ENCODE results near the gene NOP9.

The NOP9 gene

GRCh38 chr14:24263848-24264247 is 35.8 kb upstream of the NOP9 start:
- no peak for DNase-seq

DNA sequence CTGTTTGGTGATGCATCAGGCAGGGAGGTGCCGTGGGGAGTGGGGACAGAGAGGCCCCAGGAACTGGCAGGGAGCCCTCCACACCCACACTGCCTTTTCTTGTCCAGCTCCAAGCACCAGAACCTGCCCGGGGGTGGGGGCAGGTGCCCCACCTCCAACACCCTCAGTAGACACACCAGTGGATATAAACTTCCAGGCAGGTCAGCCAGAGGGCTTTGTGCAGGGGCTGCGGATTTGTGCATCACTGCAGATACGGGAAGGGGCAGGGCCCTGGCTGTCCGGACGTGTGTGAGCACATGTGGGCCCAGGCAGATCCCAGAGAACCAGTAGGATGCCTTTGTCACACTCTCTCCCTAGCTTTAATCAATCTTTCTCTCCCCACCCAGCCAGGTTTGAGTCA is 35.4 kb upstream of the NOP9 start:
- no peak for DNase-seq

GRCh38 chr14:24266344-24267244 is 33.1 kb upstream of the NOP9 start:
- DNase-seq = no peak

- no peak for DNase-seq
These were observed 32.1 kb upstream of the NOP9 start for GRCh38 chr14:24267516-24267915.

DNA sequence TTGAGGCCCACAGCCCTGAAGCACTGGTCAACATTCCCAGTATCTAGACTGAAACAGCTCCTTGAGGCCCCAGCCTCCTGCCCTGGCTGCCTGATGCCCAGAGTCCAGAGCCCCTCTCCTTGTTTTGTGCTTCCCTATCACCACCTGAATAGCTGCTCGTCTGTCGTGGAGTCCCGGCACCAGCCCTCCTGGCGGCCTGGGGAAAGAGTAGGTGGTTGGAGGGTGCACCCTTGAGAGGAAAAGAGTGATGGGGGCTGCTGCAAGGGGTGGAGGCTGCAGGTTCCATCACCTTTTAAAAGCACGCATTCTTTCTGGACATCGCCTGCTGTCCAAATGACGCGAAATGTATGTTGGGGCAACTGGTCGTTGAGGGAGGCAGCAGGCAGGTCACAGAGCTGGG is 31.4 kb upstream of the NOP9 start:
- DNase-seq = no peak

GRCh38 chr14:24269368-24269767 is 30.3 kb upstream of the NOP9 start:
- no peak for DNase-seq

- no peak for DNase-seq
These were observed 29.6 kb upstream of the NOP9 start for GRCh38 chr14:24269910-24270536.

GRCh38 chr14:24270537-24271133 is 29.0 kb upstream of the NOP9 start:
- no peak for DNase-seq

- DNase-seq = peak; percentile 77
These were observed 28.4 kb upstream of the NOP9 start, which contains the start of gene RABGGTA for GRCh38 chr14:24271134-24271833. Gene RABGGTA (minus strand): TSS chr14:24271597. CDS start chr14:24271115, 482 bp downstream.

DNA sequence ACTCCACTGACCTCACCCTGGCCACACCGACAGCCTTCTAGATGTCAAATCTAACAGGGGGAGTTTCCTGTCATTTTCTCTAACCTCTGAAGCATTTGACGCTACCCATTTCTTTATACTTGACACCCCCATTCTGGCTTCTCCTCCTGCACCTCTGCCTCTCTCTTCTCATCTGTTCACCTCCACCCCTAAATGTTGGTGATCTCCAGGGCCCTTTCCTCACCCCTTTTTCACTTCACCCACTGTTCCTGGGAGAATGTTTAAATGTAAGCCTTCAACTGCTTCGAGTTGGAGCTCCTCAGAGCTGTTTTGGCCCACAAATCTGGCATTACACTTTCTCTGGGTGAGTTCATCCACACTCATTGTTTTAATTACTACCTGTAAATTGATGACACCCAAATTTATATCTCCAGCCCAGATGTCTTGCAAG is 27.8 kb upstream of the NOP9 start:
- DNase-seq = no peak

DNA sequence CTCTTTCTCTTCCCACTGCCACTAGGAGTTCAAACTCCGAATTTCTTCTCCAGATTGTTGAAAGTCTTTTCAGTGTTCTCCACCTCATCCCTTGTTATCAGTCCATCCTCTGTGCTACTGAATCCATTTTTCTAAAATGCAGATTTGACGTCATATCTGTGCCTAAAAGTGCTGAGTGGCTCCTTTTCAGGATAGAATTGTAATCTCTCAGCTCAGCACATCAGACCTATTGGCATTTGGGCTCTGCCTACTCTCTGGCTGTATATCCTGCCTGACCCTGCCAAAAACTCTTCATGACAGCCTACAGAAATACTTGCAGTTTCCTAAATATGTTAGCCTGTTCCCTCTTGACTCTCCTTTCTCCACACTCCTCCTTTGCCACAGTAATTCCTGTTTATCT is 27.2 kb upstream of the NOP9 start:
- no peak for DNase-seq

- DNase-seq = no peak
These were observed 26.1 kb upstream of the NOP9 start for GRCh38 chr14:24273422-24273998.

DNA sequence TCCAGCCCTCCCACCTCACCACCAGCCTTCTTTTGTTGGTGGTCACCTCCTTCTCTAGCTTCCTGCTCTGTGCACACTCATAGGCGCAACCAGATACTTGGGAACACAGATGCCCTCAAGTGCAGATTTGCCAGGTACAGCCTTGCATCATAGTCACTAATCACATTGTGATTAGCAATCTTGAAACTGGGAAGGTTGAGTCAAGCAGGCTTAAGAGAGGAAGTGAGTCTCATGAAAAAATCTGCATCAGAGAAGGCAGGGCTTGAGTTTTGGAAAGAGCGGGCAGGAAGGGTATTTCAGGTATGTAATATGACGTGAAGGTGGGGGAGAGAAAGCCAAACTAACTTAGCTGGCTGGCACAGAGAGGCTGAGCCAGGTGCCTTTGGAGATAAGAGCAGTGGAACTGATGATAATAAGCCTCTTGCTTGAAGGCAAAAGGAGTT is 25.5 kb upstream of the NOP9 start:
- DNase-seq = no peak

- no peak for DNase-seq
These were observed 22.6 kb upstream of the NOP9 start for GRCh38 chr14:24277071-24277470.

GRCh38 chr14:24277606-24278321 is 21.9 kb upstream of the NOP9 start:
- no peak for DNase-seq

DNA sequence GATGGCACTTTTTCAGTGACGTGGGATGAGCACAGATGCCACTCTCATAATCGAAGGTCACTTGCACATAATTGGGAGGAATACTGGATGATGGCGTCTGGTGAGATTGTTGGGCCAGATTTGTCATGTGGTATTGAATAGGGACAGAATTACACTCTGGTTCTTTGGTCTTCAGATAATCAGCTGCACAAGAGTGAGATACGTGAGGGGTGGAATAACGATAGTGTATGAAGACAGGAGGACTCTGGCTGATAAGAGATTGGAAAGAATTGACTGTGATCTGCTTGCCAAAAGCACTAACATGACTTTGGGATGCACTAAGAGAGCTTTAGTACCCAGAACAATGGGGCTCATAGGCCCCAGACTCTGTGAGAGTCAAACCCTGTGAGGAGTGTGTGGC is 21.2 kb upstream of the NOP9 start:
- DNase-seq = no peak

GRCh38 chr14:24279301-24280186 is 20.1 kb upstream of the NOP9 start:
- DNase-seq = no peak

GRCh38 chr14:24280797-24281460 is 18.7 kb upstream of the NOP9 start:
- DNase-seq = no peak

- no peak for DNase-seq
These were observed 18.0 kb upstream of the NOP9 start for GRCh38 chr14:24281636-24282035.

GRCh38 chr14:24282736-24283135 is 16.9 kb upstream of the NOP9 start:
- DNase-seq = no peak
